Panc1 (cell line): ENCODE measurements around the gene TRPM4.

Experiments
- CTCF ChIP-seq: fragments of 450-650 bp; IDR thresholded peaks from 2 replicates; pipeline ENCODE4 v1.5.1; 2017; ENCODE audit warnings: mild to moderate bottlenecking
- POLR2AphosphoS5 ChIP-seq: IDR thresholded peaks from 2 replicates; pipeline ENCODE4 v1.6.1; 2012; ENCODE audit warnings: mild to moderate bottlenecking, low read depth, low read length, moderate library complexity

- TF ChIP-seq CTCF (no peak), POLR2AphosphoS5 (no peak)
These were observed 57.1 kb downstream of the TRPM4 start for GRCh38 chr19:49214701-49215100.
